ENCODE results near the gene UBA1.

Gene UBA1

DNA sequence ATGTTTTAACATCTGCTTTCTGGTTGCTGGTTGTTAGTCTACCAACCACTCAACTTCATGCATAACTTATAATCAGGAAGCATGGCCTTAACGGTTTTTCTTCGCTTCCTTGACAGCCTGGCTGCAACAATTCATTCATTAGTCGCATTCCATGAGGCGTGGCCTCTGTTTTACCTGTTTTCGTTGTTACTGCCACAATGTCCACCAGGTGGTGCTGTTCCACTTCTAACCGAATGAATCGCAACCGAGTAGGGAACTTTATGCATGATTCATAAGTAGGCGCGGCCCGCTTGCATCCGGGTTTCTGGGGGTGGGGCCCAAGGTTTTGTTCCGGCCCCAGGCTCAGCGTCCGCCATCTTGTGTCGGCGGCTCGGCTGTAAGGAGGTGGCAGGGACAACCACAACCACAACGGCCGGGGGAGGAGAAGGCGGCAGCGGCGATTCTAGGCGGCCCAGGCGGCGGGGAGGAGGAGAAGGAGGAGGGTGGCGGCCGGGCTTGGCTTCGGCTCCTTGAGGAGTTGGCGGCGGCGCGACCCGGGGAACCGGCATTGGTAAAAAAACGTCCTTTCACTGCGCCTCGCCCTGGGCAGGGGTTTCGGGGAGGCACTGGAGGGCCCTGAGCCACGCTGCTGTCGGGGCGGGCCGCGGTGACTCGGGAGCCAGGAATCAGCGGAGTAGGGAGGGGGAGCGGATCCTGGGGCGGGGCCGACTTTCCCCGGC is at the start of gene UBA1:
TSS of gene UBA1 (plus strand) at position 355 of the 719 bp plus-strand sequence. CDS start 4,974 bp downstream, outside the sequence.
- in situ Hi-C loops (cut with MboI; ENCODE audit: low pct_unique_long_range_greater_than_20kb, low sequenced_read_pairs), result no loop called here
- peak; percentile 99 for DNase-seq

GRCh38 chrX:47143894-47144625 is 49.6 kb upstream of the UBA1 start:
- no peak for DNase-seq
- in situ Hi-C loops (cut with MboI; ENCODE audit: low pct_unique_long_range_greater_than_20kb, low sequenced_read_pairs), result no loop called here

DNA sequence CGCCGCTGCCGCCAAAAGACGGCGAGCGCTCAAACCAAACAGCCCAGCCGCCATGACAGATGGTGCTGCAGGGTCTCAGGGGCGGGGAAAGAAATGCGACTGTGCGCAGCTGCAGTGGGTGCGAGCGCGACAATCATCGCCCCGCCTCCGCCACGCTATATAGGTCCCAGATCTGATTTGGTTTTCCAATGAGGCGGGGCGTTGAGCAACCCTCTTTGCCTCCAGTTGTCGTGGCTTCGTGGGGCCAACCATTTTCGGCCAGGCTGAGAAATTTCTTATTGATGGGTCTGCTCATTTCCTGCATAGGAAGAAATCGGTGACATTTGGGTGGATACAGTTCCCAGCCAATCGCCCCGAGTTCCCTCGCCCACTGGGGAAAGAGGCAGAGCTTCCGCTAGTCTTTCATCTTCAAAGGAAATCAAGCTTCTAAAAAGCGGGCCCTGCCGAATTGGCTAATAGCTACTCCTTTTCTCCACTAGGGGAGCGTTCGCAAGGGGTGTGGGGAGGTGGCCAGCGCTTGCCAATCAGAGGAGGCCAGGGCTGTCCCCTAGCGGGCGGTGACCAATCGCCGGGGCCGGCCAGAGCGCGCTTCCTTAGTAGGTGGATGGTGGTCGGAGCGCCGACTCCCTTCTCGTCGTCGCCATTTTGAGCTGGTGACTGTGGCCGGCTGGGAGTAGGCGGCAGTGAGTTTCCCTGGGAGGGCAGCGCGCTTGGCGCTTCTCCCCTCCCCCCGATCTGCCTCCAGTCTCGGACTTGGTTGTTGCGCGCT is 48.8 kb upstream of the UBA1 start, which contains the start of the genes NDUFB11 and RBM10:
TSS of gene NDUFB11 (minus strand) at position 77 of the 769 bp plus-strand sequence. CDS start at position 54, 23 bp downstream.
TSS of gene RBM10 (plus strand) at position 596 of the 769 bp plus-strand sequence. CDS start 2,261 bp downstream, outside the sequence.
- peak; percentile 99 for DNase-seq
- in situ Hi-C loops (cut with MboI; ENCODE audit: low pct_unique_long_range_greater_than_20kb, low sequenced_read_pairs), result no loop called here

DNA sequence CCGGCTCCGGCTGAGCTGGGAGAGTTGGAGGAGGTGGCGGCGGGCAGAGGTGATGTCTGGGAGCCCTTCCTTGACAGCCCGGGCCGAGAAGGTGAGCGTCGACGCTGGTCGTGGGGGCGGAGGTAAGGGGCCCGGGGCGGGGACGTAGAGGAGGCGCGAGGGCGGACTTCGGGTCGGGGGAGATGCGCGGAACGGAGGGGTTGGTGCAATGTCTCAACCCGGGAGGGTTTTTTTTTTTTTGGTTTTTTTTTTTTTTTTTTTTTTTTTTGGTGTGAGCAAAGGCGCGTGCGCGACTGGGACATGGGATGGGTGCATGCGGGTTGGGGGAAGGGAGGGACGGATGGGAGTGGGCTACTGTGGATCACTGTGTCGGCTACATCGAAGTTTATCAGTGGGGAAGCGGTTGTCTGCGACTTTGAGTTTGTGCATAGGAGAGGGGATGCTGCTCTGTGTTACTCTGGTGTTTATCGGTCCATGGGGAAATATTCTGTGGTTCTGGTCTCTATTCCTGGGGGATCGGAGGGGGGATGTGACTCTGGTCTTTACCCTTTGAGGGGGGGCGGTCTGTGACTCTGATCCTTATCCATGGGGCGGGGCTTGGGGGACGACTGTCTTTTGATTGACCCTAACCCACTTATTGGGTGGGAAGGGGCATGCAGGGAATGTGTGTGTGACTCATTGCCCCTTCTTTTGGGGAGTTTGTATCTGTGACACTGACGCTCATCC is 48.1 kb upstream of the UBA1 start:
- no peak for DNase-seq
- in situ Hi-C loops (cut with MboI; ENCODE audit: low pct_unique_long_range_greater_than_20kb, low sequenced_read_pairs), result no loop called here

DNA sequence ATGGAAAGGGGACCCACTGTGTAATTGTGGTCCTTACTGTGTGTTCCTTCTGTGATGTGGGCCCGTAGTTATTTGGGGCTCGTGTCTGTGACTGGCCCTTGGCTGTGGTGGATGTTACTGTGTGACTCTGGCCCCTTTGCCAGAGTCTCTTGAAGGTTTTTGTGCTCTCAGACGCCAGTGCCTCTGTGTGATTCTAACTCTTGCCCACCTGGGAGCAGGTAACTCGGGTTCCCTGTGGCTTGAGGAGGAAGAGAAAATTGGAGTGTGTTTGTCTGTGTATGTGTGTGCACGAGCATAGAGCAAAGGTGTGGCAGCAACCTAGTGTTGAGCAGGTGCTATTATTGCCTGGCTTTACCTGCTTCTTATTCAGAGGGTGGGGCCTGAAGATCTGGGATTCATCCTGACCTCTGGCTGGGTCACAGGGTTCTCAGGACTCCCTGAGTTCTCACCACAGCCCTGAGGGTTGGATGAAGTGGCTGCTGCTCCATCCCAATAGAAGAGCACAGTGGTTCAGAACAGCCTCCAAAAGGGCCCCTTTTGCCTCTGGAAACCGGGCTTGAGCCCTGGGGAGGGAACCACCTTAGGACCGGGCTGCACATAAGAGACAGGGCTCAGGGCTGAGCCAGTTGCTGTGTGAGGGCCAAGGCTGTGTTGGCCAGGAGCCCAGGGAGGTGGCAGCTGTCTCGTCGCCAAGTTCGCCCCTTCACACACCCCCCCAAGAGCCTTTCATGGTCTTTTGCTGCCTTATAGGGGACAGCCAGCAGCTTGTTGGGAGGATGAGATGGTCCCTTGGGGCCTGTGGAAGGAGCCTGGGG is 47.3 kb upstream of the UBA1 start:
- DNase-seq, result no peak
- in situ Hi-C loops (cut with MboI; ENCODE audit: low pct_unique_long_range_greater_than_20kb, low sequenced_read_pairs), result no loop called here

GRCh38 chrX:47146936-47147859 is 46.4 kb upstream of the UBA1 start:
- DNase-seq, result no peak
- in situ Hi-C loops (cut with MboI; ENCODE audit: low pct_unique_long_range_greater_than_20kb, low sequenced_read_pairs), result no loop called here

DNA sequence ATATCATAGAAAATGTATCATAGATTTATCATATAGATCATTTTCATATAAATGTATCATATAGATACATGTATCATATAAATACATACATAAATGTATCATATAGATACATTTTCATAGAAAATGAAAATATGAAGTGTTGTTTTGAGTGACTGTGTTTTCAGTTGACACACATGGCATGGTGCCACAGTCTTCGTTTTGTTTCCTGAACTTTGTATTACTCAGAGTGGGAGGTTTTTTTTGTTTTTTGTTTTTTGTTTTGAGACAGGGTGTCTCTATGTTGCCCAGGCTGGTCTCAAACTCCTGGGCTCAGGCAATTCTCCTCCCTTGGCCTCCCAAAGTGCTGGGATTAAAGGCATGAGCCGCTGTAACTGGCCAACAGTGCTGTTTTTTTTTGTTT is 44.7 kb upstream of the UBA1 start:
- in situ Hi-C loops (cut with MboI; ENCODE audit: low pct_unique_long_range_greater_than_20kb, low sequenced_read_pairs), result no loop called here
- DNase-seq, result no peak

DNA sequence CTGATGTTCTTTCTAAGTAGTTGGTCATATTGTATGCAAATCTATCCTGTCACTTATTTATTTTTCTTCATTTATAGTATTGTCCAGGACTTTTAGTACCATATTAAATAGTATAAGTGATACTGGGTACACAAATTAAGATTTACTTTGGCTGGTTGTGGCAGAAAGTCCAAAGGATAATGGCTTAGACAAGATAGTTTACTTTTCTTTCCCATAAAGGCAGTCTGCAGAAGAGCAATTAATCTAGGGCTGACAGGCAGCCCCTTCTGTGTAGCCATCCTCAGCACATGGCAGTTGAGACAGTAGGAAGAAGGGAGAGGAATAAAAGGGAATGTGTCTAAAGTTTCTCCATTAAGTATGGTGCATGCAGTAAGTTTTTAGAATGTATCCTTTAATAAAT is 42.2 kb upstream of the UBA1 start:
- no peak for DNase-seq
- in situ Hi-C loops (cut with MboI; ENCODE audit: low pct_unique_long_range_greater_than_20kb, low sequenced_read_pairs), result no loop called here

DNA sequence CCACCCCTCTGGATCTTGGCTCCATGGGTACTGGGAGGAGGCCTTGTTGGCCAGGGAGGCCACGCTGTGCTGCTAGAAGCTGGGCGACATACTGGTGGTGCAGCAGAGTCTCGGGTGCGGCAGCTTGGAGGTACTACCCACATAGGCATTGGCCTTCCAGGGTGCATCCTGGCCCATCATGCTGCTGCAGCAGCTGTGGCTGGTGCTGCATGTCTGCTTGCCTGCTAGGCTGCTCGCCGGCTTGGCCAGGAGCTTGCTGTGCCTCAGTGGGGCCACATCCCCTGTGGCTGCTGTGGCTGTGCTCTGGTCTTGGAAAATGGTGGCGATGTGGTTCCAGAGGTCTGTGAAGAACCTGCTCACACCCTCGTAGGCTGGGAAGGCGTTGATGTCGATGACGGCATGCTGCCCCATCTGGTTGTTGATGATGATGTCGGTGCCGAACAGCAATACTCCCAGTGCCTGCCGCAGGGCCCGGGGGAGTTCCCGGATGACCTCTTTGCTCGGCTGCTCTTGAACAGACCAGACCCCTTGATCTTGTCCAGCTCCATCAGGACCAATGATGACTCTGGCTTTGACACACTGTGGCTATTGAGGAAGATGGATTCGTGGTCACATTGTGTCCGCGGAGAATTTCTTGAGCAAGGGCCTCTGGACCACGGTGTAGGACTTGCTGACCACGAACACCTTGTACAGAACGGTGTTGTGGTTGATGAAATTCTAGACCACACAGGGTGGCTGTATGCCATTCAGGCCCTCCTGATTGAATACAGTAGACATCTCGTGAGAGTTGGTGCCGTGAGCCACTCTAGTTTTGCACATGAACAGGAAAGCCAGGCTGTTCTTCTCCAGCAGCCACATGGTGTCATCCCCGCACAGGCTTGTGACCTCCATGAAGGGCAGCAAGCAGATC is 36.8 kb upstream of the UBA1 start:
- in situ Hi-C loops (cut with MboI; ENCODE audit: low pct_unique_long_range_greater_than_20kb, low sequenced_read_pairs), result no loop called here
- peak; percentile 14 for DNase-seq

DNA sequence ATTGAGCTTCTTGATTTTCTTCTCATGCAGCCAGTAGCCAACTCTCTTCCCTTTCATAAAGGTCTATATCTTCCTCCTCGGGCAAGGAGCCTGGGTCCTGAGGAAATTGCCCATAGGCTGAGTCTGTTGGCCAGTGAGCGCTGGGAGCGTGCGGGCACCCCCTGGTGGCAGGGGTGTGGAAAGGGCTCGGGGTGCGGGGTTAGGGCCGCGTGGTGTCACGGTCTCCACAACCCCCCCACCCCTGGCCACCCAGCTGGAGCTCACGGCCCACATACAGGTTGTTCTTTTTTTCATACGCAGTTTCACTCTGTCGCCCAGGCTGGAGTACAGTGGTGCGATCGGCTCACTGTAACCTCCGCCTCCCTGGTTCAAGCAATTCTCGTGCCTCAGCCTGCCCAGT is 35.5 kb upstream of the UBA1 start:
- in situ Hi-C loops (cut with MboI; ENCODE audit: low pct_unique_long_range_greater_than_20kb, low sequenced_read_pairs), result no loop called here
- DNase-seq, result no peak

DNA sequence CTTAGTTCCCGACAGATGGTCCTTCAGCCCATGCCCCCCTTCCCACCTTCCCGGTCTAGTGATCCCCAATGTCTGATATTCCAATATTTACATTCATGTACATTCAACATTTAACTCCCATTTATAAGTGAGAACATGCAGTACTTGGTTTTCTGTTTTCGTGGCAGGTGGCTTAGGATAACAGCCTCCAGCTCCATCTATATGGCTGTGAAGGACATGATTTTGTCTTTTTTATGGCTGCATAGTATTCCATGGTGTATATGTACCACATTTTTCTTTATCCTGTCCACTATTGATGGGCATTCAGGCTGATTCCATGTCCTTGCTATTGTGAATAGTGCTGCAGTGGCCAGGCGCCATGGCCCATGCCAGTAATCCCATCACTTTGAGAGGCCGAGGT is 34.8 kb upstream of the UBA1 start:
- in situ Hi-C loops (cut with MboI; ENCODE audit: low pct_unique_long_range_greater_than_20kb, low sequenced_read_pairs), result no loop called here
- DNase-seq, result no peak

DNA sequence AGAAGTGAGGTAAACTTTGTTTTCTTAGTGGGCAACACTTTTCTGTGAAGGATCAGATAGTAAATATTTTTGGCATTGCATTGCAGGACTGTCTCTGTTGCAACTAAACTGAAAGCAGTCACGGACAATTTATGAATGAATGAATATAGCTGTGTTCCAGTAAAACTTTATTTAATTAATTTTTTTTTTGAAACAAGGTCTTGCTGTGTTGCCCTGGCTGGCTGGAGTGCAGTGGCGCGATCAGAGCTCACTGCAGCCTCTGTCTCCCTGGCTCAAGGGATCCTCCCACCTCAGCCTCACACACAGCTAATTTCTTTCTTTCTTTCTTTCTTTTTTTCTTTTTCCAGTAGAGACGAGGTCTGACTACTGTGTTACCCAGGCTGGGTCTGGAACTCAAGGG is 32.8 kb upstream of the UBA1 start:
- no peak for DNase-seq
- in situ Hi-C loops (cut with MboI; ENCODE audit: low pct_unique_long_range_greater_than_20kb, low sequenced_read_pairs), result no loop called here

DNA sequence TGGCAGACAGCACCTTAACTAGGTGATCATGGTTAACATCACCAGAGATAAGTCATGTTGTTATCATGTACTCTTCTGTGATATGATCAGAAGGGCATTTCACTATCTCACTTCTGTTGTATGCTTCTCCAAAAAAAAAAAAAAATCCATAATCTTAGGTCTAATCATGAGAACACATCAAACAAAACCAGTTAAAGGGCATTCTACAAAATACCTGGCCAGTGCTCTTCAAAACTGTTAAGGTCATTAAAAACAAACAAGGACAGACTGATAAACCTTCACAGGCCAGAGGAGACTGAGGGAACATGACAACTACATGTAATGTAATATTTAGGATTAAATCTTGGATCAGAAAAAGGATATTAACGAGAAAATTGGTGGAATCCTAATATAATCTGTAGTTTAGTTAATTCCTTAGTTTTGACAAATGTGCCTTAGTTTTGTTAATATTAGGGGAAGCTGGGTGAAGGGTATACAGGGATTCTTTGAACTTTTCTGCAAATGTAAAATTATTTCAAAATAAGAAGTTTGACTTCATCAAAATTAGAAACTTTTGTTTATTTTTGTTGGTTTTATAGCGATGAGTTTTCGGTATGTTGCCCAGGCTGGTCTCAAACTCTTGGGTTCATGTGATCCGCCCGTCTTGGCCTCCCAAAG is 30.6 kb upstream of the UBA1 start:
- in situ Hi-C loops (cut with MboI; ENCODE audit: low pct_unique_long_range_greater_than_20kb, low sequenced_read_pairs), result no loop called here
- no peak for DNase-seq

- DNase-seq, result no peak
- in situ Hi-C loops (cut with MboI; ENCODE audit: low pct_unique_long_range_greater_than_20kb, low sequenced_read_pairs), result no loop called here
Observed at GRCh38 chrX:47164420-47164819, 29.2 kb upstream of the UBA1 start.

- in situ Hi-C loops (cut with MboI; ENCODE audit: low pct_unique_long_range_greater_than_20kb, low sequenced_read_pairs), result no loop called here
Observed at GRCh38 chrX:47166126-47166525, 27.5 kb upstream of the UBA1 start.

DNA sequence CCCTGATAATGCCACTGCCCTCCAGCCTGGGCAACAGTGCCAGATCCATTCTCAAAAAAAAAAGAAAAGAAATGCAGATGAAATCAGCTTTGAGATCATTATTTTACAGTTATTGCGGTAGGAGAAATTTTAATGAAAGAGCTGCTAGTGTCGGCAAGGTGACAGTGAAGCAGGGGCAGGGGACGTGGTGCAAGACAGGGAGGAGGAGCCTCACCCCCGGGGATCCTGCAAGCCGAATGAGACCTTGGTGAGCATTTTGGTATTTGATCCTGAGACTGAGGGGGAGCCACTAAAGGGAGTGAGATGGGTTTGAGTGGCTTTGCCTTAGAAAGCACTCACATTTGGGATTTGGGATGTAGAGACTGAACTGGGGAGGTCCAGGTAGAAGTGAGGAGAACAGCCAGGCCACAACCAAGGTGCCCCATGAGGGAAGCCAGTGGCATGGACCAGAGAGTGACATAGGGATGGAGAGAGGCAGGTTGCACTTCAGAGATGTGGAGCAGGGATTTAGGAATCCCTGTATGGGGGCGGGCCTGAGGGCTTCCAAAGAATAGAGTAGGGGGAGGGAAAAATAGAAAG is 25.0 kb upstream of the UBA1 start:
- DNase-seq, result no peak
- in situ Hi-C loops (cut with MboI; ENCODE audit: low pct_unique_long_range_greater_than_20kb, low sequenced_read_pairs), result no loop called here

More at GRCh38 chrX:47166126-47166525, 27.5 kb upstream of the UBA1 start:
- DNase-seq, result no peak

Data from KBM-7 (cell line).